Panc1 (cell line): ENCODE results near the gene SLC6A6. TPM values are rescaled to one million over a fixed set of nuclear protein-coding genes. Genes with fewer than 3 reads are reported as not detected.

Experiments used
- ATAC-seq: fragments of 200-7000 bp; cut with Tn5 transposase; 2 replicates; pipeline ENCODE4 v1.9.1; 2020; ENCODE audit warnings: mild to moderate bottlenecking, moderate library complexity
- BruUV-seq: library from RNA; stranded (reverse); fragments of 400-500 nt; replicated peaks from 2 replicates; lab custom pipeline; 2021; lab: Mats Ljungman, UMichigan
- CTCF ChIA-PET: fragments of 300-600 bp; sonication (Branson Sonifier 250); formaldehyde crosslinking; loops from one replicate; lab custom pipeline; 2022; ENCODE audit warnings: antibody characterized with exemption; lab: Charles Lee
- POLR2A ChIA-PET: fragments of 300-600 bp; sonication (Branson Sonifier 250); formaldehyde crosslinking; loops from one replicate; lab custom pipeline; 2022; ENCODE audit warnings: antibody characterized with exemption; lab: Charles Lee
- DNase-seq: peaks from one replicate; pipeline ENCODE4 v3.0.0-alpha.2; 2010; ENCODE audit warnings: low read depth, low spot score
- H3K27ac ChIP-seq: 2 replicates; pipeline ENCODE4 v1.5.1; 2011; ENCODE audit warnings: mild to moderate bottlenecking, low read length, inconsistent platforms
- H3K27me3 ChIP-seq: fragments of 200-500 bp; sonication (Bioruptor generic); 2 replicates; pipeline ENCODE4 v1.6.0; 2014; ENCODE audit warnings: low read length, inconsistent platforms; ENCODE audit not compliant: control insufficient read depth, insufficient read depth
- H3K36me3 ChIP-seq: fragments of 200-500 bp; sonication (Bioruptor generic); 2 replicates; pipeline ENCODE4 v1.5.1; 2014; ENCODE audit warnings: inconsistent platforms, mild to moderate bottlenecking, low read length, moderate library complexity; ENCODE audit not compliant: control insufficient read depth, insufficient read depth
- H3K4me1 ChIP-seq: 2 replicates; pipeline ENCODE4 v1.5.1; 2011; ENCODE audit warnings: inconsistent platforms, mild to moderate bottlenecking, low read length, moderate library complexity; ENCODE audit not compliant: control insufficient read depth, insufficient read depth
- H3K4me3 ChIP-seq, 2 experiments: 2 replicates each; pipeline ENCODE4 v1.5.1; 2011 to 2012; ENCODE audit warnings: low read depth in 2 of 2, low read length in 2 of 2, mild to moderate bottlenecking in 2 of 2, inconsistent platforms in 1 of 2, moderate library complexity in 1 of 2
- H3K9me3 ChIP-seq: fragments of 200-500 bp; sonication (Bioruptor generic); 2 replicates; pipeline ENCODE4 v1.5.1; 2014; ENCODE audit warnings: low read depth, mild to moderate bottlenecking, inconsistent platforms, low read length, moderate library complexity; ENCODE audit not compliant: control insufficient read depth, insufficient read depth
- CTCF ChIP-seq: fragments of 450-650 bp; IDR thresholded peaks from 2 replicates; pipeline ENCODE4 v1.5.1; 2017; ENCODE audit warnings: mild to moderate bottlenecking
- POLR2AphosphoS5 ChIP-seq: IDR thresholded peaks from 2 replicates; pipeline ENCODE4 v1.6.1; 2012; ENCODE audit warnings: mild to moderate bottlenecking, low read depth, low read length, moderate library complexity
- REST ChIP-seq, 2 experiments: IDR thresholded peaks; 2 replicates each; pipeline ENCODE4 v1.6.1; 2011 to 2012; ENCODE audit warnings: low read depth in 2 of 2, control low read depth in 1 of 2, low read length in 1 of 2, mild to moderate bottlenecking in 1 of 2, moderate library complexity in 1 of 2; ENCODE audit not compliant: insufficient read depth in 1 of 2
- SIN3A ChIP-seq: IDR thresholded peaks from 2 replicates; pipeline ENCODE4 v1.6.1; 2012; ENCODE audit warnings: low read depth, mild to moderate bottlenecking, low read length, moderate library complexity, borderline replicate concordance; ENCODE audit not compliant: insufficient read depth
- TCF7L2 ChIP-seq: IDR thresholded peaks from 2 replicates; pipeline ENCODE4 v1.6.1; 2011; ENCODE audit warnings: mild to moderate bottlenecking, low read depth, low read length, inconsistent platforms
- in situ Hi-C: cut with HindIII; loops from 2 replicates; pipeline ENCODE4 v1.10.0; 2016; ENCODE audit warnings: low sequenced_read_pairs, low pct_unique_long_range_greater_than_20kb
- intact Hi-C: fragments of 100-400 bp; cut with micrococcal nuclease; formaldehyde crosslinking; loops from one replicate; pipeline ENCODE4 v1.10.0; 2022; ENCODE audit not compliant: unreplicated experiment
- total RNA-seq: library from RNA; stranded (reverse); gene quantifications from one replicate; pipeline ENCODE4 v1.2.1, GENCODE V29; 2021; ENCODE audit not compliant: unreplicated experiment

Gene SLC6A6
- total RNA-seq, 1 experiment from 2014 or later: 61.0 TPM

GRCh38 chr3:14406766-14407165 lies 4.4 kb downstream of the SLC6A6 start:
- in situ Hi-C loops: no loop called here
- ATAC-seq: no peak
- CTCF ChIA-PET: interaction anchor here (1.5 kb wide), 1 partner anchor 203 kb away, joined by 4 read pairs; no protein-coding TSS in a partner anchor

GRCh38 chr3:14407203-14407602 lies 4.8 kb downstream of the SLC6A6 start:
- CTCF ChIA-PET: no interaction called here
- POLR2A ChIA-PET: no interaction called here

More at GRCh38 chr3:14406766-14407165, 4.4 kb downstream of the SLC6A6 start:
- DNase-seq: no peak
- Histone ChIP-seq H3K27me3 (no peaks in the 10 kb centered on the region), H3K9me3 (no peaks in the 10 kb centered on the region), H3K4me1 (peaks cover 47% of the 10 kb centered on the region), H3K36me3 (no peaks in the 10 kb centered on the region; the same call in 1 of the 2 replicates), H3K27ac (peak overlapping the region; percentile 85; the same call in 1 of the 2 replicates), H3K4me3 (peak overlapping the region in 1 of 2 experiments; percentile 88; a peak in 1 of 4 replicates)
- POLR2A ChIA-PET: no interaction called here
- no TSS peak for BruUV-seq
- intact Hi-C loops: loop anchor here (10.0 kb wide), 1 partner anchor 48 kb away; no protein-coding TSS in a partner anchor
- no peak for TF ChIP-seq POLR2AphosphoS5
- TF ChIP-seq REST (IDR thresholded peaks at IDR 0.05; ENCODE audit: insufficient read depth in 1 of 2, low read depth in 2 of 2, low read length in 1 of 2): no peak
- no peak for TF ChIP-seq TCF7L2
- TF ChIP-seq SIN3A: no peak
- no peak for TF ChIP-seq CTCF

More at GRCh38 chr3:14407203-14407602, 4.8 kb downstream of the SLC6A6 start:
- TF ChIP-seq REST (IDR thresholded peaks at IDR 0.05; ENCODE audit: insufficient read depth in 1 of 2, low read depth in 2 of 2, low read length in 1 of 2) (no peak), SIN3A (no peak), CTCF (no peak), POLR2AphosphoS5 (no peak), TCF7L2 (no peak)
- H3K4me1 ChIP-seq: peaks cover 45% of the 10 kb centered on the region
- H3K27ac ChIP-seq: no peak overlapping the region
- no peaks in the 10 kb centered on the region for H3K9me3 ChIP-seq
- intact Hi-C loops (loop anchor here (10.0 kb wide), 1 partner anchor 48 kb away; no protein-coding TSS in a partner anchor), in situ Hi-C loops (no loop called here)
- DNase-seq: no peak
- BruUV-seq: no TSS peak
- no peaks in the 10 kb centered on the region; the same call in 1 of the 2 replicates for H3K36me3 ChIP-seq
- no peak overlapping the region for H3K4me3 ChIP-seq
- no peaks in the 10 kb centered on the region for H3K27me3 ChIP-seq
- no peak for ATAC-seq
